GM18873 (cell line): ENCODE results near the gene IGSF23.
"Not testable (repeated sequence)": the region's sequence is repeated elsewhere in the genome, so short reads cannot be mapped to it uniquely, and the experiment has no call there.

Experiments used
- ATAC-seq: cut with Tn5 transposase; IDR thresholded peaks from one replicate; pipeline ENCODE4 v1.9.1; 2021; ENCODE audit warnings: mild to moderate bottlenecking, moderate library complexity, moderate number of reproducible peaks; ENCODE audit not compliant: unreplicated experiment, low FRiP score

IGSF23 gene

GRCh38 chr19:44658069-44658733 is 44.8 kb downstream of the IGSF23 start:
- no peak for ATAC-seq

GRCh38 chr19:44660081-44660480 is 46.7 kb downstream of the IGSF23 start:
- ATAC-seq: no peak

GRCh38 chr19:44661205-44661604 is 47.8 kb downstream of the IGSF23 start:
- ATAC-seq: no peak

- ATAC-seq: no peak
Observed at GRCh38 chr19:44661904-44662303, 48.5 kb downstream of the IGSF23 start.

- no peak for ATAC-seq
Observed at GRCh38 chr19:44662691-44663385, 49.5 kb downstream of the IGSF23 start.

GRCh38 chr19:44663996-44664395 is 50.6 kb downstream of the IGSF23 start:
- ATAC-seq: no peak

GRCh38 chr19:44664976-44665375 is 51.6 kb downstream of the IGSF23 start:
- ATAC-seq: no peak

- no peak for ATAC-seq
Observed at GRCh38 chr19:44666852-44667556, 53.6 kb downstream of the IGSF23 start.

GRCh38 chr19:44668985-44669764 is 55.8 kb downstream of the IGSF23 start:
- ATAC-seq: no peak

GRCh38 chr19:44670027-44670426 is 56.7 kb downstream of the IGSF23 start:
- not testable (repeated sequence) for ATAC-seq

- ATAC-seq: no peak
Observed at GRCh38 chr19:44671400-44671799, 58.0 kb downstream of the IGSF23 start, which contains the start of gene CEACAM19. Gene CEACAM19, plus strand, starts transcription at chr19:44671482. Its CDS starts 450 bp downstream, at chr19:44671932.

GRCh38 chr19:44672226-44672625 is 58.9 kb downstream of the IGSF23 start:
- ATAC-seq: no peak

GRCh38 chr19:44673510-44673909 is 60.1 kb downstream of the IGSF23 start:
- ATAC-seq: no peak

GRCh38 chr19:44675521-44675920 is 62.2 kb downstream of the IGSF23 start:
- ATAC-seq: no peak

GRCh38 chr19:44677019-44677811 is 63.9 kb downstream of the IGSF23 start:
- ATAC-seq: no peak

GRCh38 chr19:44680536-44680935 is 67.2 kb downstream of the IGSF23 start:
- no peak for ATAC-seq

- no peak for ATAC-seq
Observed at GRCh38 chr19:44681992-44682790, 68.8 kb downstream of the IGSF23 start.

- no peak for ATAC-seq
Observed at GRCh38 chr19:44682807-44683206, 69.4 kb downstream of the IGSF23 start.
